NCI-H526 treated with DMSO at 0.1 percent for 48 hours (cell line): ENCODE results near the gene PCSK4.
"Not testable (repeated sequence)": the region's sequence is repeated elsewhere in the genome, so short reads cannot be mapped to it uniquely, and the experiment has no call there.

Source experiments
- DNase-seq: peaks from one replicate; lab custom pipeline; 2025; lab: John Stamatoyannopoulos, UW

Gene PCSK4

GRCh38 chr19:1453525-1454364, 36.4 kb downstream of the PCSK4 start:
- DNase-seq, result no peak

- no peak for DNase-seq
These were observed 37.2 kb downstream of the PCSK4 start for GRCh38 chr19:1452802-1453524.

- no peak for DNase-seq
These were observed 38.0 kb downstream of the PCSK4 start for GRCh38 chr19:1451916-1452801.

GRCh38 chr19:1450735-1451731, 39.1 kb downstream of the PCSK4 start:
- DNase-seq, result no peak

- no peak for DNase-seq
These were observed 40.4 kb downstream of the PCSK4 start, which contains the start of gene APC2 for GRCh38 chr19:1449467-1450442. TSS of gene APC2 (plus strand) at chr19:1450121. CDS start at chr19:1453002, 2,881 bp downstream.

- DNase-seq, result no peak
These were observed 42.2 kb downstream of the PCSK4 start for GRCh38 chr19:1447944-1448343.

- no peak for DNase-seq
These were observed 42.6 kb downstream of the PCSK4 start for GRCh38 chr19:1447504-1447903.

GRCh38 chr19:1446713-1447481, 43.3 kb downstream of the PCSK4 start:
- DNase-seq, result no peak

- DNase-seq, result no peak
These were observed 44.0 kb downstream of the PCSK4 start for GRCh38 chr19:1445932-1446712.

- DNase-seq, result no peak
These were observed 44.8 kb downstream of the PCSK4 start for GRCh38 chr19:1445185-1445931.

GRCh38 chr19:1441677-1442438, 48.3 kb downstream of the PCSK4 start:
- no peak for DNase-seq

GRCh38 chr19:1441022-1441426, 49.1 kb downstream of the PCSK4 start:
- no peak for DNase-seq

- no peak for DNase-seq
These were observed 49.7 kb downstream of the PCSK4 start for GRCh38 chr19:1440418-1440801.

GRCh38 chr19:1439525-1440417, 50.4 kb downstream of the PCSK4 start:
- not testable (repeated sequence) for DNase-seq

GRCh38 chr19:1438933-1439354, 51.2 kb downstream of the PCSK4 start:
- no peak for DNase-seq
